Mammary epithelial cell (primary cell): Measurements from ENCODE around the gene RYK.

Experiments used
- EZH2 ChIP-seq: IDR thresholded peaks from 2 replicates; pipeline ENCODE4 v1.6.1; 2012; ENCODE audit warnings: low read length, inconsistent platforms, borderline replicate concordance
- TF ChIP-seq, protein P1 (sequence below), 2 donors: IDR thresholded peaks in 1 of 2; conservative IDR thresholded peaks in 1 of 2; 2 replicates each; pipeline ENCODE4 v1.5.1; 2011 to 2012; ENCODE audit warnings: inconsistent platforms in 2 of 2, low read length in 2 of 2, mild to moderate bottlenecking in 2 of 2, control low read depth in 1 of 2, low read depth in 1 of 2; ENCODE audit not compliant: insufficient read depth in 1 of 2; ENCODE audit errors: extremely low read depth in 1 of 2

DNA sequence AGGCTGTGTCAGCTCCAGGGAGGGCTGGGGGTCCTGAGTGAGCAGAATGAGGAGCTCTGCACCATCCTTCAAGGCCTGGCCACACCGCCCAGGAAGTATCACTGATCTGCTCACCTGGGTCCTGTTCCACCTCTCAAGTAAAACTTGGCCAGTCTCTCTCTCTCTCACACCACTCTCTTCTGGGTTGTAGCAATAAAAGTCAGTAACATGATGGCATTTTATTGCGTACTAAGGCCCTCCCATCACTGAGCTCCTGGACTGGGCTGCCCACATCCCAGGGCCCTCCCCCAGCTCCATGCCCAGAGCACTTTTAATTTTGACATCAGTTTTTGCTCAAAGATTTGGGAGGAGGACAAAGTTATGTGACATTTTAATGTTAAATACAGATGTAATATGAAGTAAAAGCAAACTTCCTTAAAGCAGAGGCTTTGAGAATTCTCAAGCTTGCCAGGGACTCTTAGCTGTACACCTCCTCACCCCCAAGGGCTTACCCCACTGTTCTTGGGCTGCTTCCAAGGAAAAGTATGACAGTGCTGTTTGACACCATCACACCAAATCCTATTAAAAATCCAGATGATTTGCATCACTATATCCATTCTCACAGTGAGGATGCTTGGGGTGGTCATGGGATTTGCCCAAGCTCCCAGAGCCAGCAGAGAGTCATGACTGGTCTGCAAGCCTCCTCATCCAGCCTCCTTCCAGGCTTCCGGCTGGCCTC is 115.8 kb downstream of the RYK start:
- TF ChIP-seq, protein P1, sequence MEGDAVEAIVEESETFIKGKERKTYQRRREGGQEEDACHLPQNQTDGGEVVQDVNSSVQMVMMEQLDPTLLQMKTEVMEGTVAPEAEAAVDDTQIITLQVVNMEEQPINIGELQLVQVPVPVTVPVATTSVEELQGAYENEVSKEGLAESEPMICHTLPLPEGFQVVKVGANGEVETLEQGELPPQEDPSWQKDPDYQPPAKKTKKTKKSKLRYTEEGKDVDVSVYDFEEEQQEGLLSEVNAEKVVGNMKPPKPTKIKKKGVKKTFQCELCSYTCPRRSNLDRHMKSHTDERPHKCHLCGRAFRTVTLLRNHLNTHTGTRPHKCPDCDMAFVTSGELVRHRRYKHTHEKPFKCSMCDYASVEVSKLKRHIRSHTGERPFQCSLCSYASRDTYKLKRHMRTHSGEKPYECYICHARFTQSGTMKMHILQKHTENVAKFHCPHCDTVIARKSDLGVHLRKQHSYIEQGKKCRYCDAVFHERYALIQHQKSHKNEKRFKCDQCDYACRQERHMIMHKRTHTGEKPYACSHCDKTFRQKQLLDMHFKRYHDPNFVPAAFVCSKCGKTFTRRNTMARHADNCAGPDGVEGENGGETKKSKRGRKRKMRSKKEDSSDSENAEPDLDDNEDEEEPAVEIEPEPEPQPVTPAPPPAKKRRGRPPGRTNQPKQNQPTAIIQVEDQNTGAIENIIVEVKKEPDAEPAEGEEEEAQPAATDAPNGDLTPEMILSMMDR (conservative IDR thresholded peaks at IDR 0.05 in 1 of 2, IDR thresholded peaks at IDR 0.05 in 1 of 2; ENCODE audit: extremely low read depth in 1 of 2, insufficient read depth in 1 of 2, low read depth in 1 of 2, low read length in 2 of 2), result no peak
- no peak for TF ChIP-seq EZH2
